ENCODE results near the gene TSPAN7. TPM values are rescaled to one million over a fixed set of nuclear protein-coding genes. Genes with fewer than 3 reads are reported as not detected.

Gene TSPAN7
- total and polyA plus RNA-seq, 2 donors (not counting 3 experiments of a cell fraction or from before 2014, with no cell fraction given), result 3.2 to 5.2 TPM

DNA sequence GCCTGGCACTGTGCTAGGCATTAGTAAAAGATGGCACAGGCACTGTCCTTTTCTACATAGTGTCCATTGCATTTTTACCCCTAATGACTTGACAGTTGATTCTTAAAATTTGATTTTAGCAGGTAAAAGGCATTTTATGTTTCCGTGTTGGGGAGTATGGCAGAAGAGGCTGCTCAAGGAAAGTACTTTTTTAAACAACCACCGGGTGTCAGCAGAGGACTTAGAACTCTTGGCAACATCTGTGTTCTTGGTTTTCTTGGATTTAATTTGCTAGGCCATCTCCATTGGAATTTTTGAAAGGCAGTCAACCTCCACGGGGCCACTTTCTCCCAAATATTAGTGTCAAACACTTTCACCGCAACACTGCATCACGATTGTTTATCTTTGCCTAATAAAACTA is 102.9 kb downstream of the TSPAN7 start:
- FAIRE-seq (peak; percentile 81), DNase-seq (ENCODE audit: low read depth, low spot score) (peak; percentile 20)
- H3K4me1 ChIP-seq (ENCODE audit: control insufficient read depth, extremely low read depth, insufficient read depth, low read length), result no peaks in the 10 kb centered on the region
- TF ChIP-seq MYC (IDR thresholded peaks at IDR 0.05; ENCODE audit: low read depth, low read length) (no peak), JUN (IDR thresholded peaks at IDR 0.05; ENCODE audit: borderline replicate concordance, insufficient read depth, insufficient read length, low read depth) (no peak), MAX (IDR thresholded peaks at IDR 0.05; ENCODE audit: insufficient read depth, insufficient read length) (no peak)
- TF ChIP-seq, protein P1, sequence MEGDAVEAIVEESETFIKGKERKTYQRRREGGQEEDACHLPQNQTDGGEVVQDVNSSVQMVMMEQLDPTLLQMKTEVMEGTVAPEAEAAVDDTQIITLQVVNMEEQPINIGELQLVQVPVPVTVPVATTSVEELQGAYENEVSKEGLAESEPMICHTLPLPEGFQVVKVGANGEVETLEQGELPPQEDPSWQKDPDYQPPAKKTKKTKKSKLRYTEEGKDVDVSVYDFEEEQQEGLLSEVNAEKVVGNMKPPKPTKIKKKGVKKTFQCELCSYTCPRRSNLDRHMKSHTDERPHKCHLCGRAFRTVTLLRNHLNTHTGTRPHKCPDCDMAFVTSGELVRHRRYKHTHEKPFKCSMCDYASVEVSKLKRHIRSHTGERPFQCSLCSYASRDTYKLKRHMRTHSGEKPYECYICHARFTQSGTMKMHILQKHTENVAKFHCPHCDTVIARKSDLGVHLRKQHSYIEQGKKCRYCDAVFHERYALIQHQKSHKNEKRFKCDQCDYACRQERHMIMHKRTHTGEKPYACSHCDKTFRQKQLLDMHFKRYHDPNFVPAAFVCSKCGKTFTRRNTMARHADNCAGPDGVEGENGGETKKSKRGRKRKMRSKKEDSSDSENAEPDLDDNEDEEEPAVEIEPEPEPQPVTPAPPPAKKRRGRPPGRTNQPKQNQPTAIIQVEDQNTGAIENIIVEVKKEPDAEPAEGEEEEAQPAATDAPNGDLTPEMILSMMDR (IDR thresholded peaks at IDR 0.05; ENCODE audit: extremely low read depth in 1 of 2, insufficient read depth in 1 of 2, low read depth in 1 of 2, low read length in 2 of 2), result peak in 1 of 2 donors; percentile 26
- dilution Hi-C loops (cut with MboI; ENCODE audit: extremely low pct_ligation_motif_present, low sequenced_read_pairs), result no loop called here
- ChIA-PET POLR2A (no interaction called here), CTCF (interaction anchor here (0.8 to 1.1 kb wide), 4 partner anchors 8 to 488 kb away, joined by 3 to 5 read pairs (median 3); no protein-coding TSS in a partner anchor)
- H3K36me3 ChIP-seq (ENCODE audit: control insufficient read depth in 2 of 2, extremely low read depth in 1 of 2, insufficient read depth in 2 of 2, low read length in 2 of 2), result no peaks in the 10 kb centered on the region
- H3K9me3 ChIP-seq (replicated peaks; ENCODE audit: control insufficient read depth, insufficient read depth, low read length), result no peaks in the 10 kb centered on the region
- no peak overlapping the region for H2AFZ ChIP-seq (ENCODE audit: low read depth, low read length)
- no peak overlapping the region for H3K4me2 ChIP-seq (ENCODE audit: insufficient read depth, low read length)
- no peaks in the 10 kb centered on the region for H3K9me1 ChIP-seq (replicated peaks; ENCODE audit: control insufficient read depth, extremely low read depth, insufficient read depth, low read length)
- no peaks in the 10 kb centered on the region for H3K79me2 ChIP-seq (ENCODE audit: control insufficient read depth, insufficient read depth, low read length)
- H4K20me1 ChIP-seq (replicated peaks; ENCODE audit: control insufficient read depth, extremely low read depth, insufficient read depth, low read length), result no peaks in the 10 kb centered on the region
- no peak overlapping the region for H3K27ac ChIP-seq (ENCODE audit: insufficient read depth, low read depth, low read length)
- BruUV-seq (replicated peaks), result no TSS peak
- H3K9ac ChIP-seq (replicated peaks; ENCODE audit: extremely low read depth, insufficient read depth, low read length), result no peak overlapping the region
- H3K4me3 ChIP-seq (replicated peaks in 1 of 3; ENCODE audit: insufficient read depth in 1 of 3, low read depth in 1 of 3, low read length in 3 of 3), result no peak overlapping the region
- H3K27me3 ChIP-seq (ENCODE audit: control insufficient read depth in 2 of 2, insufficient read depth in 2 of 2, low read length in 2 of 2), result no peaks in the 10 kb centered on the region
- intact Hi-C loops (cut with micrococcal nuclease), result loop anchor here (1.0 to 5.0 kb wide), 2 partner anchors 323 to 485 kb away; no protein-coding TSS in a partner anchor

DNA sequence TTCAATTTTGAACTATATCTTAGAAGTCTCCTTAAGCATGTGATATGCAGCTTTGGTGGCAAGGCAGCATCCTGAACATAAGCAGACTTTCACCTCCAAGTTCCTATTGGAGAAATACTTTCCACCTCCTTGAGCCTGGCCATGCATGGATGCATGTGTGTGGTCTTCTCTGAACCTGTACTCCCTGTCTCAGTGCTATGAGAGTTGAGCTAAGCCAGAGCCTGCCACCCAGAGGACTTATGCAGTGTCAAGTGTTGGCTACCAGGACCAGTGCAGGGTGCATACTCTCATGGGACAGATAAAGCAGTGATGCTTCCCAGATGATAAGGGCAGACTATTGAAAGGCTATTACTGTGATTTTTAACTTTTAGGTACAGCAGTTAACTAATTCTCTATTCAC is 105.6 kb downstream of the TSPAN7 start:
- H2AFZ ChIP-seq (ENCODE audit: low read depth, low read length), result no peak overlapping the region
- no peaks in the 10 kb centered on the region for H3K79me2 ChIP-seq (ENCODE audit: control insufficient read depth, insufficient read depth, low read length)
- no peak overlapping the region for H3K27ac ChIP-seq (ENCODE audit: insufficient read depth, low read depth, low read length)
- DNase-seq (ENCODE audit: low read depth, low spot score) (no peak), FAIRE-seq (no peak)
- intact Hi-C loops (cut with micrococcal nuclease), result no loop called here
- TF ChIP-seq POLR2AphosphoS5 (IDR thresholded peaks at IDR 0.05; ENCODE audit: insufficient read depth, low read depth, low read length) (no peak), MAX (IDR thresholded peaks at IDR 0.05; ENCODE audit: insufficient read depth, insufficient read length) (no peak), POLR2A (IDR thresholded peaks at IDR 0.05; ENCODE audit: low read depth, low read length) (no peak), FOS (IDR thresholded peaks at IDR 0.05; ENCODE audit: borderline replicate concordance, insufficient read depth, low read length) (no peak), EZH2 (IDR thresholded peaks at IDR 0.05; ENCODE audit: borderline replicate concordance, low read depth, low read length, severe bottlenecking) (no peak), GATA2 (IDR thresholded peaks at IDR 0.05; ENCODE audit: insufficient read depth, insufficient read length, low read depth, low read length) (no peak), JUN (IDR thresholded peaks at IDR 0.05; ENCODE audit: borderline replicate concordance, insufficient read depth, insufficient read length, low read depth) (no peak), MYC (IDR thresholded peaks at IDR 0.05; ENCODE audit: low read depth, low read length) (no peak)
- TF ChIP-seq, protein P1 (IDR thresholded peaks at IDR 0.05; ENCODE audit: extremely low read depth in 1 of 2, insufficient read depth in 1 of 2, low read depth in 1 of 2, low read length in 2 of 2), result no peak
- no peaks in the 10 kb centered on the region for H3K27me3 ChIP-seq (ENCODE audit: control insufficient read depth in 2 of 2, insufficient read depth in 2 of 2, low read length in 2 of 2)
- H3K9me1 ChIP-seq (replicated peaks; ENCODE audit: control insufficient read depth, extremely low read depth, insufficient read depth, low read length), result no peaks in the 10 kb centered on the region
- no peaks in the 10 kb centered on the region for H3K36me3 ChIP-seq (ENCODE audit: control insufficient read depth in 2 of 2, extremely low read depth in 1 of 2, insufficient read depth in 2 of 2, low read length in 2 of 2)
- ChIA-PET CTCF (no interaction called here), POLR2A (no interaction called here)
- no peak overlapping the region for H3K4me3 ChIP-seq (replicated peaks in 1 of 3; ENCODE audit: insufficient read depth in 1 of 3, low read depth in 1 of 3, low read length in 3 of 3)
- H3K9me3 ChIP-seq (replicated peaks; ENCODE audit: control insufficient read depth, insufficient read depth, low read length), result no peaks in the 10 kb centered on the region
- H4K20me1 ChIP-seq (replicated peaks; ENCODE audit: control insufficient read depth, extremely low read depth, insufficient read depth, low read length), result no peaks in the 10 kb centered on the region
- no peak overlapping the region for H3K9ac ChIP-seq (replicated peaks; ENCODE audit: extremely low read depth, insufficient read depth, low read length)
- dilution Hi-C loops (cut with MboI; ENCODE audit: extremely low pct_ligation_motif_present, low sequenced_read_pairs), result no loop called here
- H3K4me2 ChIP-seq (ENCODE audit: insufficient read depth, low read length), result no peak overlapping the region
- no peaks in the 10 kb centered on the region for H3K4me1 ChIP-seq (ENCODE audit: control insufficient read depth, extremely low read depth, insufficient read depth, low read length)
- BruUV-seq (replicated peaks), result no TSS peak
